ENCODE data around the gene TUBA4A. TPM values are rescaled to one million over a fixed set of nuclear protein-coding genes. Genes with fewer than 3 reads are reported as not detected.

Gene TUBA4A
- total and polyA plus RNA-seq, 9 of the 15 experiments (the other 6 are each of a cell fraction or from before 2014, with no cell fraction given), result 25.1 to 174 (median 42.4) TPM

DNA sequence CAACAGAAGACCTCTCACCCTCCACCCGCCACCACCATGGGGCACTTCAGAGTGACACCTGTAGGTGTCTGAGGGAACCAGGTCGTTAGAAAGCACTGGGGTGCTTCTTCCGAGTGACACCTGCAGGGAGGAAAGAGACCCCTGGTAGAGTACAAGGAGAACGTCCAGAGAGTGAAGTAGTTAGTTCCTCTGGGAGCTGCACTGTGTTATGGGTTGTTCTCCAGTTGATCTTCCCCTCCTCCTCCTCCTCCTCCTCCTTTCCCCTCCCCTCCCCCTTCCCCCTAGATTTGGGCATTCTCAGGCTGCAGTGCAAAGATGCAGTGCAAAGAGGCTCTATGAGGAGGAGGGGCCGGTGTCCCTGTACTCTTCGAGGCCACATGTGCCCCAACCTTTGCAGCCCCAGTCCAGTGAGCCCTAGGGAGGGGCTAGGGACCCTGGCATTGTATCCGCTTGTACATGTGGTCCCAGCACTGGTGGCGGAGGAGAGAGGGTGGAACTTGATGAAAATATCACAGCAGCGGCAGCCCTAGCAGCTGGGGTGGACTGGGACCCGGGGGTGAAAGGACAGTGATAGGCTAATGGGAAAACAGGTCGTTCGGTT is 26.3 kb upstream of the TUBA4A start (continued):
- TF ChIP-seq, protein P1, sequence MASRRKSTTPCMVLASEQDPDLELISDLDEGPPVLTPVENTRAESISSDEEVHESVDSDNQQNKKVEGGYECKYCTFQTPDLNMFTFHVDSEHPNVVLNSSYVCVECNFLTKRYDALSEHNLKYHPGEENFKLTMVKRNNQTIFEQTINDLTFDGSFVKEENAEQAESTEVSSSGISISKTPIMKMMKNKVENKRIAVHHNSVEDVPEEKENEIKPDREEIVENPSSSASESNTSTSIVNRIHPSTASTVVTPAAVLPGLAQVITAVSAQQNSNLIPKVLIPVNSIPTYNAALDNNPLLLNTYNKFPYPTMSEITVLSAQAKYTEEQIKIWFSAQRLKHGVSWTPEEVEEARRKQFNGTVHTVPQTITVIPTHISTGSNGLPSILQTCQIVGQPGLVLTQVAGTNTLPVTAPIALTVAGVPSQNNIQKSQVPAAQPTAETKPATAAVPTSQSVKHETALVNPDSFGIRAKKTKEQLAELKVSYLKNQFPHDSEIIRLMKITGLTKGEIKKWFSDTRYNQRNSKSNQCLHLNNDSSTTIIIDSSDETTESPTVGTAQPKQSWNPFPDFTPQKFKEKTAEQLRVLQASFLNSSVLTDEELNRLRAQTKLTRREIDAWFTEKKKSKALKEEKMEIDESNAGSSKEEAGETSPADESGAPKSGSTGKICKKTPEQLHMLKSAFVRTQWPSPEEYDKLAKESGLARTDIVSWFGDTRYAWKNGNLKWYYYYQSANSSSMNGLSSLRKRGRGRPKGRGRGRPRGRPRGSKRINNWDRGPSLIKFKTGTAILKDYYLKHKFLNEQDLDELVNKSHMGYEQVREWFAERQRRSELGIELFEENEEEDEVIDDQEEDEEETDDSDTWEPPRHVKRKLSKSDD (conservative IDR thresholded peaks at IDR 0.05; ENCODE audit: low read length), result no peak
- TF ChIP-seq PRDM10 (IDR thresholded peaks at IDR 0.05; ENCODE audit: partially characterized antibody) (peak; percentile 5), PREB (CRISPR knock-in tag; IDR thresholded peaks at IDR 0.05) (no peak), LCOR (CRISPR knock-in tag; IDR thresholded peaks at IDR 0.05) (peak; percentile 47; the same call in 1 of the 2 replicates), IRF2 (CRISPR knock-in tag; IDR thresholded peaks at IDR 0.05) (no peak), ETV1 (tag; conservative IDR thresholded peaks at IDR 0.05; ENCODE audit: low read depth) (no peak), ZBTB2 (IDR thresholded peaks at IDR 0.05) (no peak), BRD4 (IDR thresholded peaks at IDR 0.05) (no peak), TBL1XR1 (IDR thresholded peaks at IDR 0.05; ENCODE audit: low read length in 2 of 2) (no peak), NBN (IDR thresholded peaks at IDR 0.05; ENCODE audit: low read depth) (no peak)
- TF ChIP-seq, protein P2, sequence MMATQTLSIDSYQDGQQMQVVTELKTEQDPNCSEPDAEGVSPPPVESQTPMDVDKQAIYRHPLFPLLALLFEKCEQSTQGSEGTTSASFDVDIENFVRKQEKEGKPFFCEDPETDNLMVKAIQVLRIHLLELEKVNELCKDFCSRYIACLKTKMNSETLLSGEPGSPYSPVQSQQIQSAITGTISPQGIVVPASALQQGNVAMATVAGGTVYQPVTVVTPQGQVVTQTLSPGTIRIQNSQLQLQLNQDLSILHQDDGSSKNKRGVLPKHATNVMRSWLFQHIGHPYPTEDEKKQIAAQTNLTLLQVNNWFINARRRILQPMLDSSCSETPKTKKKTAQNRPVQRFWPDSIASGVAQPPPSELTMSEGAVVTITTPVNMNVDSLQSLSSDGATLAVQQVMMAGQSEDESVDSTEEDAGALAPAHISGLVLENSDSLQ (IDR thresholded peaks at IDR 0.05), result peak; percentile 65
- TF ChIP-seq, protein P3, sequence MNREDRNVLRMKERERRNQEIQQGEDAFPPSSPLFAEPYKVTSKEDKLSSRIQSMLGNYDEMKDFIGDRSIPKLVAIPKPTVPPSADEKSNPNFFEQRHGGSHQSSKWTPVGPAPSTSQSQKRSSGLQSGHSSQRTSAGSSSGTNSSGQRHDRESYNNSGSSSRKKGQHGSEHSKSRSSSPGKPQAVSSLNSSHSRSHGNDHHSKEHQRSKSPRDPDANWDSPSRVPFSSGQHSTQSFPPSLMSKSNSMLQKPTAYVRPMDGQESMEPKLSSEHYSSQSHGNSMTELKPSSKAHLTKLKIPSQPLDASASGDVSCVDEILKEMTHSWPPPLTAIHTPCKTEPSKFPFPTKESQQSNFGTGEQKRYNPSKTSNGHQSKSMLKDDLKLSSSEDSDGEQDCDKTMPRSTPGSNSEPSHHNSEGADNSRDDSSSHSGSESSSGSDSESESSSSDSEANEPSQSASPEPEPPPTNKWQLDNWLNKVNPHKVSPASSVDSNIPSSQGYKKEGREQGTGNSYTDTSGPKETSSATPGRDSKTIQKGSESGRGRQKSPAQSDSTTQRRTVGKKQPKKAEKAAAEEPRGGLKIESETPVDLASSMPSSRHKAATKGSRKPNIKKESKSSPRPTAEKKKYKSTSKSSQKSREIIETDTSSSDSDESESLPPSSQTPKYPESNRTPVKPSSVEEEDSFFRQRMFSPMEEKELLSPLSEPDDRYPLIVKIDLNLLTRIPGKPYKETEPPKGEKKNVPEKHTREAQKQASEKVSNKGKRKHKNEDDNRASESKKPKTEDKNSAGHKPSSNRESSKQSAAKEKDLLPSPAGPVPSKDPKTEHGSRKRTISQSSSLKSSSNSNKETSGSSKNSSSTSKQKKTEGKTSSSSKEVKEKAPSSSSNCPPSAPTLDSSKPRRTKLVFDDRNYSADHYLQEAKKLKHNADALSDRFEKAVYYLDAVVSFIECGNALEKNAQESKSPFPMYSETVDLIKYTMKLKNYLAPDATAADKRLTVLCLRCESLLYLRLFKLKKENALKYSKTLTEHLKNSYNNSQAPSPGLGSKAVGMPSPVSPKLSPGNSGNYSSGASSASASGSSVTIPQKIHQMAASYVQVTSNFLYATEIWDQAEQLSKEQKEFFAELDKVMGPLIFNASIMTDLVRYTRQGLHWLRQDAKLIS (CRISPR knock-in tag; IDR thresholded peaks at IDR 0.05), result no peak; the same call in 1 of the 2 replicates
